Aorta (tissue), 5 donors: Measurements from ENCODE around the gene SDHAF4. TPM values are rescaled to one million over a fixed set of nuclear protein-coding genes. Genes with fewer than 3 reads are reported as not detected.
"Not testable (repeated sequence)": the region's sequence is repeated elsewhere in the genome, so short reads cannot be mapped to it uniquely, and the experiment has no call there.

Experiments used
- ATAC-seq: fragments of 200-7000 bp; cut with Tn5 transposase; one replicate; pipeline ENCODE4 v1.9.1; 2022; ENCODE audit warnings: moderate library complexity; ENCODE audit not compliant: low FRiP score
- DNase-seq, 2 donors: peaks; one replicate each; pipeline ENCODE4 v3.0.0-alpha.2; 2020
- H3K27ac ChIP-seq, 2 donors: one replicate each; pipeline ENCODE4 v1.5.1; 2013; ENCODE audit warnings: low read length in 2 of 2, mild to moderate bottlenecking in 2 of 2, moderate library complexity in 2 of 2, control low read depth in 1 of 2, inconsistent platforms in 1 of 2, low read depth in 1 of 2
- H3K27me3 ChIP-seq, 2 donors: one replicate each; pipeline ENCODE4 v1.6.1; 2013; ENCODE audit warnings: control low read depth in 1 of 2, low read length in 1 of 2, mild to moderate bottlenecking in 1 of 2, moderate library complexity in 1 of 2; ENCODE audit not compliant: insufficient read depth in 2 of 2, control insufficient read depth in 1 of 2
- H3K36me3 ChIP-seq, 2 donors: one replicate each; pipeline ENCODE4 v1.6.1; 2013; ENCODE audit warnings: control low read depth in 1 of 2, low read length in 1 of 2, mild to moderate bottlenecking in 1 of 2; ENCODE audit not compliant: insufficient read depth in 2 of 2, control insufficient read depth in 1 of 2
- H3K4me1 ChIP-seq, 2 donors: one replicate each; pipeline ENCODE4 v1.6.1; 2013; ENCODE audit warnings: low read length in 2 of 2, control low read depth in 1 of 2, mild to moderate bottlenecking in 1 of 2, moderate library complexity in 1 of 2; ENCODE audit not compliant: insufficient read depth in 2 of 2, control insufficient read depth in 1 of 2
- H3K4me3 ChIP-seq, 2 donors: one replicate each; pipeline ENCODE4 v1.5.1; 2013; ENCODE audit warnings: low read length in 2 of 2, control low read depth in 1 of 2, mild to moderate bottlenecking in 1 of 2
- H3K9me3 ChIP-seq: one replicate; pipeline ENCODE4 v1.6.1; 2013; ENCODE audit warnings: mild to moderate bottlenecking, low read length; ENCODE audit not compliant: control insufficient read depth
- WGBS, 2 donors: extraction: QIAGEN DNeasy Blood & Tissue Kit; methylation state at CpG; one replicate each; pipeline ENCODE4 v1.1.7; 2013; 5-methylcytosine and 5-hydroxymethylcytosine counted together
- intact Hi-C, 2 donors: fragments of 100-400 bp; cut with DNase I; formaldehyde crosslinking; loops; one replicate each; pipeline versions ENCODE4 v1.14.2 to v1.15.0; 2022
- polyA plus RNA-seq, 2 donors: library from polyadenylated mRNA; stranded (reverse); fragments of 200-250 nt; gene quantifications; one replicate each; pipeline ENCODE4 v1.2.3, GENCODE V29; 2013
- total RNA-seq, 2 donors: library from RNA; stranded (reverse); fragmentation: NEBNext Ultra II Directional; extraction: Animal tissue kit (Norgen Biotek cat#: 25700); gene quantifications; one replicate each; pipeline ENCODE4 v1.2.1, GENCODE V29; 2021
- donor health status: healthy with polysubstance abuse.
- donor health status: Bipolar disorder and iron deficiency.
- donor health status: DM: no; HTN: no; CAD: no.
- donor health status: DM: no; HTN: no; CAD: no.
- donor health status: DM: yes; HTN: yes; CAD: no.

SDHAF4 gene
- total and polyA plus RNA-seq, 4 donors: 6.3 to 7.9 (median 6.7) TPM

GRCh38 chr6:70538376-70538775 lies 28.4 kb upstream of the SDHAF4 start:
- Histone ChIP-seq H3K4me3 (no peak overlapping the region), H3K9me3 (no peaks in the 10 kb centered on the region), H3K4me1 (no peaks in the 10 kb centered on the region), H3K27ac (no peak overlapping the region), H3K27me3 (no peaks in the 10 kb centered on the region), H3K36me3 (peaks cover 0 to 3% of the 10 kb centered on the region in 2 donors)
- ATAC-seq (no peak), DNase-seq (no peak)
- intact Hi-C loops: no loop called here
- 88 to 96% methylated on average over 1 of the region's 1 CpG for WGBS, 2 donors

GRCh38 chr6:70547313-70547712 lies 19.4 kb upstream of the SDHAF4 start:
- no peaks in the 10 kb centered on the region for H3K27me3 ChIP-seq
- H3K4me3 ChIP-seq: no peak overlapping the region
- ATAC-seq (no peak), DNase-seq (no peak)
- H3K9me3 ChIP-seq: no peaks in the 10 kb centered on the region
- intact Hi-C loops: loop anchor here (5.0 kb wide), 3 partner anchors 135 to 340 kb away; no protein-coding TSS in a partner anchor
- no peaks in the 10 kb centered on the region for H3K36me3 ChIP-seq
- H3K4me1 ChIP-seq: no peaks in the 10 kb centered on the region
- no peak overlapping the region for H3K27ac ChIP-seq

GRCh38 chr6:70547905-70548304 lies 18.8 kb upstream of the SDHAF4 start:
- ATAC-seq: no peak
- WGBS, 2 donors: 14% methylated on average over 3 of the region's 3 CpGs
- Histone ChIP-seq H3K36me3 (no peaks in the 10 kb centered on the region), H3K4me1 (no peaks in the 10 kb centered on the region), H3K27me3 (no peaks in the 10 kb centered on the region), H3K9me3 (no peaks in the 10 kb centered on the region), H3K27ac (peak overlapping the region in 1 of 2 donors; percentile 28), H3K4me3 (no peak overlapping the region)
- no peak for DNase-seq
- intact Hi-C loops: loop anchor here (5.0 kb wide), 3 partner anchors 134 to 339 kb away; no protein-coding TSS in a partner anchor

- Histone ChIP-seq H3K27ac (no peak overlapping the region), H3K4me1 (no peaks in the 10 kb centered on the region), H3K27me3 (no peaks in the 10 kb centered on the region), H3K36me3 (no peaks in the 10 kb centered on the region), H3K4me3 (no peak overlapping the region), H3K9me3 (no peaks in the 10 kb centered on the region)
- no peak for ATAC-seq
- DNase-seq: no peak
- intact Hi-C loops: loop anchor here (5.0 kb wide), 3 partner anchors 133 to 338 kb away; no protein-coding TSS in a partner anchor
These were observed 17.4 kb upstream of the SDHAF4 start for GRCh38 chr6:70549327-70549726.

GRCh38 chr6:70551566-70551965 lies 15.2 kb upstream of the SDHAF4 start:
- H3K27ac ChIP-seq: no peak overlapping the region
- no peaks in the 10 kb centered on the region for H3K4me1 ChIP-seq
- no peaks in the 10 kb centered on the region for H3K36me3 ChIP-seq
- DNase-seq (no peak), ATAC-seq (no peak)
- H3K4me3 ChIP-seq: no peak overlapping the region
- 91 to 96% methylated on average over 1 of the region's 1 CpG for WGBS, 2 donors
- no peaks in the 10 kb centered on the region for H3K9me3 ChIP-seq
- intact Hi-C loops: no loop called here
- H3K27me3 ChIP-seq: no peaks in the 10 kb centered on the region

- 59% methylated on average over 13 of the region's 13 CpGs for WGBS, 2 donors
- H3K27me3 ChIP-seq, H3K4me3 ChIP-seq, DNase-seq, intact Hi-C loops, H3K4me1 ChIP-seq, ATAC-seq, H3K27ac ChIP-seq, H3K36me3 ChIP-seq, H3K9me3 ChIP-seq: not testable (repeated sequence)
These were observed 14.3 kb upstream of the SDHAF4 start for GRCh38 chr6:70552286-70552940.

GRCh38 chr6:70552974-70553373 lies 13.8 kb upstream of the SDHAF4 start:
- 86 to 92% methylated on average over 1 of the region's 1 CpG for WGBS, 2 donors
- no peaks in the 10 kb centered on the region for H3K9me3 ChIP-seq
- H3K36me3 ChIP-seq: no peaks in the 10 kb centered on the region
- H3K27me3 ChIP-seq: no peaks in the 10 kb centered on the region
- DNase-seq: no peak
- ATAC-seq: no peak
- no peak overlapping the region for H3K4me3 ChIP-seq
- intact Hi-C loops: no loop called here
- no peaks in the 10 kb centered on the region for H3K4me1 ChIP-seq
- no peak overlapping the region for H3K27ac ChIP-seq

GRCh38 chr6:70557998-70558397 lies 8.7 kb upstream of the SDHAF4 start:
- H3K4me1 ChIP-seq: no peaks in the 10 kb centered on the region
- H3K27ac ChIP-seq: no peak overlapping the region
- no peaks in the 10 kb centered on the region for H3K36me3 ChIP-seq
- H3K4me3 ChIP-seq: no peak overlapping the region
- no peak for ATAC-seq
- whole genome bisulfite sequencing, 2 donors: 88 to 92% methylated on average over 1 of the region's 1 CpG
- no peaks in the 10 kb centered on the region for H3K27me3 ChIP-seq
- intact Hi-C loops: no loop called here
- DNase-seq: no peak
- no peaks in the 10 kb centered on the region for H3K9me3 ChIP-seq

- H3K4me1 ChIP-seq, H3K36me3 ChIP-seq, H3K4me3 ChIP-seq, H3K9me3 ChIP-seq, H3K27me3 ChIP-seq, DNase-seq, ATAC-seq, H3K27ac ChIP-seq: not testable (repeated sequence)
- WGBS, 2 donors: 86 to 92% methylated on average over 2 of the region's 2 CpGs
- intact Hi-C loops: loop anchor here in 1 of 2 donors (10.0 kb wide), 1 partner anchor 148 kb away; the partner anchor contains the start of gene FAM135A
These were observed 4.3 kb upstream of the SDHAF4 start for GRCh38 chr6:70562401-70562800.
